Measurements from ENCODE around the gene BCHE.

BCHE gene

GRCh38 chr3:165837058-165837525, at the start of gene BCHE:
Gene BCHE, minus strand, starts transcription at chr3:165837423. Its CDS starts 6,390 bp downstream, at chr3:165831033.
- no peak within 1 kb of the TSS for H3K27ac ChIP-seq (ENCODE audit: low read depth, low read length)
- H2AFZ ChIP-seq (ENCODE audit: low read length, unreplicated experiment): no peak within 1 kb of the TSS

GRCh38 chr3:165885558-165886270, 48.5 kb upstream of the BCHE start:
- Histone ChIP-seq H3K4me1 (ENCODE audit: control insufficient read depth, insufficient read depth, low read length, unreplicated experiment) (no peaks in the 10 kb centered on the region), H3K27me3 (ENCODE audit: insufficient read depth, low read length) (no peaks in the 10 kb centered on the region), H3K36me3 (ENCODE audit: insufficient read depth, low read length) (no peaks in the 10 kb centered on the region), H2AFZ (ENCODE audit: low read length, unreplicated experiment) (peak overlapping the region; percentile 50), H3K79me2 (ENCODE audit: control insufficient read depth, insufficient read depth, low read length, unreplicated experiment) (no peaks in the 10 kb centered on the region), H3K27ac (ENCODE audit: low read depth, low read length) (no peak overlapping the region), H3K4me3 (ENCODE audit: low read depth, low read length) (no peak overlapping the region)

More at GRCh38 chr3:165837058-165837525, at the start of gene BCHE:
- H3K4me1 ChIP-seq (ENCODE audit: control insufficient read depth, insufficient read depth, low read length, unreplicated experiment): no peaks in the 10 kb centered on the region
- no peaks in the 10 kb centered on the region for H3K27me3 ChIP-seq (ENCODE audit: insufficient read depth, low read length)
- 0 out of 2 replicates have a peak within 1 kb of the TSS, but pooled peaks have one; percentile 5 for H3K4me3 ChIP-seq (ENCODE audit: low read depth, low read length)
- no peaks in the 10 kb centered on the region for H3K79me2 ChIP-seq (ENCODE audit: control insufficient read depth, insufficient read depth, low read length, unreplicated experiment)
- H3K36me3 ChIP-seq (ENCODE audit: insufficient read depth, low read length): no peaks in the 10 kb centered on the region

- Histone ChIP-seq H2AFZ (ENCODE audit: low read length, unreplicated experiment) (no peak overlapping the region), H3K27me3 (ENCODE audit: insufficient read depth, low read length) (no peaks in the 10 kb centered on the region), H3K36me3 (ENCODE audit: insufficient read depth, low read length) (no peaks in the 10 kb centered on the region), H3K4me3 (ENCODE audit: low read depth, low read length) (peak overlapping the region; percentile 72), H3K27ac (ENCODE audit: low read depth, low read length) (no peak overlapping the region), H3K4me1 (ENCODE audit: control insufficient read depth, insufficient read depth, low read length, unreplicated experiment) (no peaks in the 10 kb centered on the region), H3K79me2 (ENCODE audit: control insufficient read depth, insufficient read depth, low read length, unreplicated experiment) (no peaks in the 10 kb centered on the region)
These were observed 47.3 kb upstream of the BCHE start for GRCh38 chr3:165884518-165884917.

GRCh38 chr3:165883863-165884478, 46.7 kb upstream of the BCHE start:
- H3K4me3 ChIP-seq (ENCODE audit: low read depth, low read length): peak overlapping the region; percentile 72

GRCh38 chr3:165883117-165883516, 45.9 kb upstream of the BCHE start:
- Histone ChIP-seq H2AFZ (ENCODE audit: low read length, unreplicated experiment) (no peak overlapping the region), H3K36me3 (ENCODE audit: insufficient read depth, low read length) (no peaks in the 10 kb centered on the region), H3K27ac (ENCODE audit: low read depth, low read length) (no peak overlapping the region), H3K79me2 (ENCODE audit: control insufficient read depth, insufficient read depth, low read length, unreplicated experiment) (no peaks in the 10 kb centered on the region), H3K27me3 (ENCODE audit: insufficient read depth, low read length) (no peaks in the 10 kb centered on the region), H3K4me3 (ENCODE audit: low read depth, low read length) (no peak overlapping the region; the same call in 1 of the 2 replicates), H3K4me1 (ENCODE audit: control insufficient read depth, insufficient read depth, low read length, unreplicated experiment) (no peaks in the 10 kb centered on the region)

More at GRCh38 chr3:165883863-165884478, 46.7 kb upstream of the BCHE start:
- Histone ChIP-seq H3K36me3 (ENCODE audit: insufficient read depth, low read length) (no peaks in the 10 kb centered on the region), H3K79me2 (ENCODE audit: control insufficient read depth, insufficient read depth, low read length, unreplicated experiment) (no peaks in the 10 kb centered on the region), H2AFZ (ENCODE audit: low read length, unreplicated experiment) (no peak overlapping the region), H3K27me3 (ENCODE audit: insufficient read depth, low read length) (no peaks in the 10 kb centered on the region), H3K27ac (ENCODE audit: low read depth, low read length) (no peak overlapping the region), H3K4me1 (ENCODE audit: control insufficient read depth, insufficient read depth, low read length, unreplicated experiment) (no peaks in the 10 kb centered on the region)

GRCh38 chr3:165875644-165876043, 38.4 kb upstream of the BCHE start:
- H3K79me2 ChIP-seq (ENCODE audit: control insufficient read depth, insufficient read depth, low read length, unreplicated experiment): no peaks in the 10 kb centered on the region
- no peaks in the 10 kb centered on the region for H3K27me3 ChIP-seq (ENCODE audit: insufficient read depth, low read length)
- H3K4me1 ChIP-seq (ENCODE audit: control insufficient read depth, insufficient read depth, low read length, unreplicated experiment): no peaks in the 10 kb centered on the region
- no peak overlapping the region for H3K27ac ChIP-seq (ENCODE audit: low read depth, low read length)
- H3K36me3 ChIP-seq (ENCODE audit: insufficient read depth, low read length): no peaks in the 10 kb centered on the region
- H3K4me3 ChIP-seq (ENCODE audit: low read depth, low read length): no peak overlapping the region
- H2AFZ ChIP-seq (ENCODE audit: low read length, unreplicated experiment): no peak overlapping the region

- Histone ChIP-seq H3K79me2 (ENCODE audit: control insufficient read depth, insufficient read depth, low read length, unreplicated experiment) (no peaks in the 10 kb centered on the region), H2AFZ (ENCODE audit: low read length, unreplicated experiment) (no peak overlapping the region), H3K4me1 (ENCODE audit: control insufficient read depth, insufficient read depth, low read length, unreplicated experiment) (no peaks in the 10 kb centered on the region), H3K4me3 (ENCODE audit: low read depth, low read length) (no peak overlapping the region), H3K27me3 (ENCODE audit: insufficient read depth, low read length) (no peaks in the 10 kb centered on the region), H3K27ac (ENCODE audit: low read depth, low read length) (no peak overlapping the region), H3K36me3 (ENCODE audit: insufficient read depth, low read length) (no peaks in the 10 kb centered on the region)
These were observed 37.7 kb upstream of the BCHE start for GRCh38 chr3:165874663-165875489.

GRCh38 chr3:165868088-165868487, 30.9 kb upstream of the BCHE start:
- no peak overlapping the region for H2AFZ ChIP-seq (ENCODE audit: low read length, unreplicated experiment)
- H3K27ac ChIP-seq (ENCODE audit: low read depth, low read length): no peak overlapping the region
- H3K27me3 ChIP-seq (ENCODE audit: insufficient read depth, low read length): no peaks in the 10 kb centered on the region
- no peak overlapping the region for H3K4me3 ChIP-seq (ENCODE audit: low read depth, low read length)
- H3K4me1 ChIP-seq (ENCODE audit: control insufficient read depth, insufficient read depth, low read length, unreplicated experiment): no peaks in the 10 kb centered on the region
- no peaks in the 10 kb centered on the region for H3K36me3 ChIP-seq (ENCODE audit: insufficient read depth, low read length)
- no peaks in the 10 kb centered on the region for H3K79me2 ChIP-seq (ENCODE audit: control insufficient read depth, insufficient read depth, low read length, unreplicated experiment)

GRCh38 chr3:165859061-165859460, 21.8 kb upstream of the BCHE start:
- Histone ChIP-seq H3K27ac (ENCODE audit: low read depth, low read length) (no peak overlapping the region), H3K27me3 (ENCODE audit: insufficient read depth, low read length) (no peaks in the 10 kb centered on the region), H3K36me3 (ENCODE audit: insufficient read depth, low read length) (no peaks in the 10 kb centered on the region), H3K4me1 (ENCODE audit: control insufficient read depth, insufficient read depth, low read length, unreplicated experiment) (no peaks in the 10 kb centered on the region), H2AFZ (ENCODE audit: low read length, unreplicated experiment) (no peak overlapping the region), H3K79me2 (ENCODE audit: control insufficient read depth, insufficient read depth, low read length, unreplicated experiment) (no peaks in the 10 kb centered on the region), H3K4me3 (ENCODE audit: low read depth, low read length) (no peak overlapping the region)

- Histone ChIP-seq H2AFZ (ENCODE audit: low read length, unreplicated experiment) (no peak overlapping the region), H3K36me3 (ENCODE audit: insufficient read depth, low read length) (no peaks in the 10 kb centered on the region), H3K27me3 (ENCODE audit: insufficient read depth, low read length) (no peaks in the 10 kb centered on the region), H3K79me2 (ENCODE audit: control insufficient read depth, insufficient read depth, low read length, unreplicated experiment) (no peaks in the 10 kb centered on the region), H3K27ac (ENCODE audit: low read depth, low read length) (no peak overlapping the region), H3K4me1 (ENCODE audit: control insufficient read depth, insufficient read depth, low read length, unreplicated experiment) (no peaks in the 10 kb centered on the region), H3K4me3 (ENCODE audit: low read depth, low read length) (no peak overlapping the region)
These were observed 18.4 kb upstream of the BCHE start for GRCh38 chr3:165855581-165855980.

Measured in ACC112 (cell line).